ENCODE measurements around the gene ARHGEF6.

ARHGEF6 gene, protein sequence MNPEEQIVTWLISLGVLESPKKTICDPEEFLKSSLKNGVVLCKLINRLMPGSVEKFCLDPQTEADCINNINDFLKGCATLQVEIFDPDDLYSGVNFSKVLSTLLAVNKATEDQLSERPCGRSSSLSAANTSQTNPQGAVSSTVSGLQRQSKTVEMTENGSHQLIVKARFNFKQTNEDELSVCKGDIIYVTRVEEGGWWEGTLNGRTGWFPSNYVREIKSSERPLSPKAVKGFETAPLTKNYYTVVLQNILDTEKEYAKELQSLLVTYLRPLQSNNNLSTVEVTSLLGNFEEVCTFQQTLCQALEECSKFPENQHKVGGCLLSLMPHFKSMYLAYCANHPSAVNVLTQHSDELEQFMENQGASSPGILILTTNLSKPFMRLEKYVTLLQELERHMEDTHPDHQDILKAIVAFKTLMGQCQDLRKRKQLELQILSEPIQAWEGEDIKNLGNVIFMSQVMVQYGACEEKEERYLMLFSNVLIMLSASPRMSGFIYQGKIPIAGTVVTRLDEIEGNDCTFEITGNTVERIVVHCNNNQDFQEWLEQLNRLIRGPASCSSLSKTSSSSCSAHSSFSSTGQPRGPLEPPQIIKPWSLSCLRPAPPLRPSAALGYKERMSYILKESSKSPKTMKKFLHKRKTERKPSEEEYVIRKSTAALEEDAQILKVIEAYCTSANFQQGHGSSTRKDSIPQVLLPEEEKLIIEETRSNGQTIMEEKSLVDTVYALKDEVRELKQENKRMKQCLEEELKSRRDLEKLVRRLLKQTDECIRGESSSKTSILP

GRCh38 chrX:136780763-136781162 lies at the start of gene ARHGEF6:
Gene ARHGEF6 (minus strand): TSS chrX:136780932. CDS start chrX:136780882, 50 bp downstream.
- no peaks in the 10 kb centered on the region for H3K4me1 ChIP-seq (ENCODE audit: insufficient read depth, poor library complexity, severe bottlenecking)
- no peak for TF ChIP-seq CTCF (IDR thresholded peaks at IDR 0.05; ENCODE audit: poor library complexity, severe bottlenecking)
- ATAC-seq (ENCODE audit: low read depth), result no peak
- no peak within 1 kb of the TSS for H3K4me3 ChIP-seq (ENCODE audit: severe bottlenecking)
- no peaks in the 10 kb centered on the region for H3K27me3 ChIP-seq (ENCODE audit: insufficient read depth, poor library complexity, severe bottlenecking)
- H3K27ac ChIP-seq (ENCODE audit: poor library complexity, severe bottlenecking), result no peak within 1 kb of the TSS
- H3K36me3 ChIP-seq (ENCODE audit: low read depth), result no peaks in the 10 kb centered on the region
- H3K9me3 ChIP-seq (ENCODE audit: severe bottlenecking), result no peaks in the 10 kb centered on the region
- no peak for DNase-seq (ENCODE audit: low spot score)

GRCh38 chrX:136829413-136829812 lies 48.7 kb upstream of the ARHGEF6 start:
- no peak for ATAC-seq (ENCODE audit: low read depth)
- Histone ChIP-seq H3K9me3 (ENCODE audit: severe bottlenecking) (no peaks in the 10 kb centered on the region), H3K4me1 (ENCODE audit: insufficient read depth, poor library complexity, severe bottlenecking) (no peaks in the 10 kb centered on the region), H3K27me3 (ENCODE audit: insufficient read depth, poor library complexity, severe bottlenecking) (no peaks in the 10 kb centered on the region), H3K27ac (ENCODE audit: poor library complexity, severe bottlenecking) (no peak overlapping the region), H3K36me3 (ENCODE audit: low read depth) (no peaks in the 10 kb centered on the region), H3K4me3 (ENCODE audit: severe bottlenecking) (no peak overlapping the region)
- DNase-seq (ENCODE audit: low spot score), result no peak
- TF ChIP-seq CTCF (IDR thresholded peaks at IDR 0.05; ENCODE audit: poor library complexity, severe bottlenecking), result no peak

- TF ChIP-seq CTCF (IDR thresholded peaks at IDR 0.05; ENCODE audit: poor library complexity, severe bottlenecking), result no peak
- DNase-seq (ENCODE audit: low spot score) (no peak), ATAC-seq (ENCODE audit: low read depth) (no peak)
- Histone ChIP-seq H3K27me3 (ENCODE audit: insufficient read depth, poor library complexity, severe bottlenecking) (no peaks in the 10 kb centered on the region), H3K9me3 (ENCODE audit: severe bottlenecking) (no peaks in the 10 kb centered on the region), H3K36me3 (ENCODE audit: low read depth) (no peaks in the 10 kb centered on the region), H3K4me1 (ENCODE audit: insufficient read depth, poor library complexity, severe bottlenecking) (no peaks in the 10 kb centered on the region), H3K27ac (ENCODE audit: poor library complexity, severe bottlenecking) (no peak overlapping the region), H3K4me3 (ENCODE audit: severe bottlenecking) (no peak overlapping the region)
Measured at GRCh38 chrX:136828830-136829229, 48.1 kb upstream of the ARHGEF6 start.

DNA sequence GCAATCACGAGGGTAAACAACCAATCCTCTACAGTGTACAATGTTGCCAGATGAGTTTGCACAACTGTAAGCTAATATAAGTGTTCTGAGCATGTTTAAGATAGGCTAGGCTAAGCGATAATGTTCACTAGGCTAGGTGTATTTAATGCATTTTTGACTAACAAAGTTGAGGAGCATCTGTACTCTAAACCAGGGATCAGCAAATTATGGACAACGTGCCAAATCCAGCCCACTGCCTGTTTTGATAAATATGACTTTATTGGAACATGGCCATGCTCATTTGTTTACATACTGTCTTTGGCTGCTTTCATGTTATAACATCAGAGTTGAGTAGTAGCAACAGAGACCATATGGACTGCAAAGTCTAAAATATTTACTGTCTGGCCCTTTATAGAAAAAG lies 46.3 kb upstream of the ARHGEF6 start:
- ATAC-seq (ENCODE audit: low read depth) (no peak), DNase-seq (ENCODE audit: low spot score) (no peak)
- Histone ChIP-seq H3K27ac (ENCODE audit: poor library complexity, severe bottlenecking) (no peak overlapping the region), H3K4me1 (ENCODE audit: insufficient read depth, poor library complexity, severe bottlenecking) (no peaks in the 10 kb centered on the region), H3K36me3 (ENCODE audit: low read depth) (no peaks in the 10 kb centered on the region), H3K4me3 (ENCODE audit: severe bottlenecking) (no peak overlapping the region), H3K9me3 (ENCODE audit: severe bottlenecking) (no peaks in the 10 kb centered on the region), H3K27me3 (ENCODE audit: insufficient read depth, poor library complexity, severe bottlenecking) (no peaks in the 10 kb centered on the region)
- no peak for TF ChIP-seq CTCF (IDR thresholded peaks at IDR 0.05; ENCODE audit: poor library complexity, severe bottlenecking)
